OCI-LY7 (cell line): ENCODE results near the gene TGFB1. TPM values are rescaled to one million over a fixed set of nuclear protein-coding genes. Genes with fewer than 3 reads are reported as not detected.

Source experiments
- BruUV-seq: library from RNA; stranded (reverse); fragments of 400-500 nt; replicated peaks from 2 replicates; lab custom pipeline; 2021; lab: Mats Ljungman, UMichigan
- CTCF ChIA-PET: fragments of 300-600 bp; sonication (Branson Sonifier 250); formaldehyde crosslinking; loops from one replicate; lab custom pipeline; 2022; ENCODE audit warnings: antibody characterized with exemption; ENCODE audit not compliant: unreplicated experiment; lab: Charles Lee
- POLR2A ChIA-PET: fragments of 300-600 bp; sonication (Branson Sonifier 250); formaldehyde crosslinking; loops from one replicate; lab custom pipeline; 2022; ENCODE audit warnings: antibody characterized with exemption; lab: Charles Lee
- DNase-seq: peaks from one replicate; pipeline ENCODE4 v3.0.0-alpha.2; 2015; ENCODE audit warnings: low spot score
- H2AFZ ChIP-seq: fragments of 200-600 bp; sonication (generic), shearing (Covaris generic); 2 replicates; pipeline ENCODE4 v1.6.1; 2014; ENCODE audit warnings: mild to moderate bottlenecking, antibody characterized with exemption, low read length, moderate library complexity
- H3K27ac ChIP-seq: fragments of 200-600 bp; sonication (generic); 2 replicates; pipeline ENCODE4 v1.5.1; 2014; ENCODE audit warnings: mixed run types, low read depth, mild to moderate bottlenecking, moderate library complexity, low read length, inconsistent platforms; ENCODE audit not compliant: poor library complexity, severe bottlenecking
- H3K36me3 ChIP-seq: fragments of 200-600 bp; sonication (generic); 2 replicates; pipeline ENCODE4 v1.6.1; 2014; ENCODE audit warnings: mild to moderate bottlenecking, antibody characterized with exemption, low read length, moderate library complexity, mixed read lengths; ENCODE audit not compliant: insufficient read depth
- H3K4me1 ChIP-seq: fragments of 200-600 bp; sonication (generic); 2 replicates; pipeline ENCODE4 v1.5.1; 2014; ENCODE audit warnings: mild to moderate bottlenecking, low read length; ENCODE audit not compliant: insufficient read depth, poor library complexity, severe bottlenecking
- H3K4me2 ChIP-seq: fragments of 200-600 bp; sonication (generic); 2 replicates; pipeline ENCODE4 v1.6.1; 2014; ENCODE audit warnings: mild to moderate bottlenecking, low read length
- H3K4me3 ChIP-seq: fragments of 200-600 bp; sonication (generic); 2 replicates; pipeline ENCODE4 v1.5.1; 2014; ENCODE audit warnings: mild to moderate bottlenecking, low read depth, low read length; ENCODE audit not compliant: poor library complexity, severe bottlenecking
- H3K79me2 ChIP-seq: fragments of 200-600 bp; sonication (generic); 2 replicates; pipeline ENCODE4 v1.6.1; 2016; ENCODE audit warnings: low read depth, mild to moderate bottlenecking, low read length, moderate library complexity, mixed read lengths; ENCODE audit not compliant: insufficient read depth
- H3K9me2 ChIP-seq: fragments of 200-600 bp; sonication (generic); 2 replicates; pipeline ENCODE4 v1.6.1; 2016; ENCODE audit warnings: mild to moderate bottlenecking, low read length, mixed read lengths; ENCODE audit not compliant: insufficient read depth
- H3K9me3 ChIP-seq: fragments of 200-600 bp; sonication (generic); 2 replicates; pipeline ENCODE4 v1.6.1; 2014; ENCODE audit warnings: mild to moderate bottlenecking, mixed run types, low read length, mixed read lengths
- H4K20me1 ChIP-seq: fragments of 200-600 bp; sonication (generic); 2 replicates; pipeline ENCODE4 v1.6.1; 2014; ENCODE audit warnings: mild to moderate bottlenecking, antibody characterized with exemption, low read length, moderate library complexity, mixed read lengths; ENCODE audit not compliant: insufficient read depth
- CTCF ChIP-seq: fragments of 200-600 bp; sonication (generic); conservative IDR thresholded peaks from 2 replicates; pipeline ENCODE4 v1.5.1; 2014; ENCODE audit warnings: mild to moderate bottlenecking, antibody characterized with exemption, low read length, moderate library complexity, mixed read lengths
- EZH2phosphoT487 ChIP-seq: fragments of 200-600 bp; sonication (generic); IDR thresholded peaks from 2 replicates; pipeline ENCODE4 v1.6.1; 2018; ENCODE audit warnings: low read depth, borderline replicate concordance, mild to moderate bottlenecking, mixed run types, antibody characterized with exemption, low read length, moderate library complexity, mixed read lengths
- intact Hi-C: fragments of 100-400 bp; cut with micrococcal nuclease; formaldehyde crosslinking; loops from one replicate; pipeline ENCODE4 v1.10.0; 2022; ENCODE audit not compliant: unreplicated experiment
- total RNA-seq, 2 experiments: library from RNA; depleted of rRNA in 1 of 2; stranded (reverse); fragments of >200 nt in 1 of 2; shearing (Covaris generic) in 1 of 2; gene quantifications; 2 replicates each; pipeline ENCODE4 v1.2.3, GENCODE V29; 2014 to 2022

The TGFB1 gene
- total RNA-seq, 2 experiments from 2014 or later, result 15.5 to 88.8 TPM

GRCh38 chr19:41392775-41393174, 39.1 kb upstream of the TGFB1 start:
- TF ChIP-seq EZH2phosphoT487 (no peak), CTCF (no peak)
- no peak overlapping the region for H2AFZ ChIP-seq
- H3K9me2 ChIP-seq, result no peaks in the 10 kb centered on the region
- POLR2A ChIA-PET, result interaction anchor here (0.6 to 0.7 kb wide), 2 partner anchors 9 to 741 kb away, joined by 3 to 4 read pairs; no protein-coding TSS in a partner anchor
- no peaks in the 10 kb centered on the region for H3K9me3 ChIP-seq
- intact Hi-C loops, result no loop called here
- peaks cover 22% of the 10 kb centered on the region for H3K79me2 ChIP-seq
- H3K4me2 ChIP-seq, result no peak overlapping the region
- H4K20me1 ChIP-seq, result no peaks in the 10 kb centered on the region
- H3K4me1 ChIP-seq, result peaks cover 17% of the 10 kb centered on the region
- H3K4me3 ChIP-seq, result no peak overlapping the region
- no peak overlapping the region for H3K27ac ChIP-seq
- BruUV-seq, result no TSS peak
- peaks cover 44% of the 10 kb centered on the region for H3K36me3 ChIP-seq
- DNase-seq, result no peak
- CTCF ChIA-PET, result no interaction called here

GRCh38 chr19:41391618-41392017, 37.9 kb upstream of the TGFB1 start:
- TF ChIP-seq CTCF, result no peak
- no peak for TF ChIP-seq EZH2phosphoT487
- H3K36me3 ChIP-seq, result peaks cover 50% of the 10 kb centered on the region
- CTCF ChIA-PET, result no interaction called here

GRCh38 chr19:41386442-41386841, 32.7 kb upstream of the TGFB1 start:
- Histone ChIP-seq H3K9me3 (no peaks in the 10 kb centered on the region), H3K4me2 (no peak overlapping the region), H2AFZ (no peak overlapping the region), H3K79me2 (no peaks in the 10 kb centered on the region), H4K20me1 (no peaks in the 10 kb centered on the region), H3K27ac (no peak overlapping the region), H3K4me3 (no peak overlapping the region), H3K4me1 (no peaks in the 10 kb centered on the region), H3K9me2 (no peaks in the 10 kb centered on the region), H3K36me3 (peaks cover 56% of the 10 kb centered on the region)
- BruUV-seq, result no TSS peak
- no peak for DNase-seq
- POLR2A ChIA-PET, result interaction anchor here (0.6 kb wide), 1 partner anchor 71 kb away, joined by 3 read pairs; no protein-coding TSS in a partner anchor
- intact Hi-C loops, result no loop called here
- CTCF ChIA-PET, result no interaction called here
- no peak for TF ChIP-seq EZH2phosphoT487
- TF ChIP-seq CTCF, result no peak

More at GRCh38 chr19:41391618-41392017, 37.9 kb upstream of the TGFB1 start:
- H3K9me2 ChIP-seq, result no peaks in the 10 kb centered on the region
- H3K9me3 ChIP-seq, result no peaks in the 10 kb centered on the region
- H3K79me2 ChIP-seq, result peaks cover 18% of the 10 kb centered on the region
- H3K27ac ChIP-seq, result no peak overlapping the region
- no peak overlapping the region for H3K4me2 ChIP-seq
- intact Hi-C loops, result no loop called here
- H3K4me3 ChIP-seq, result no peak overlapping the region
- peaks cover 17% of the 10 kb centered on the region for H3K4me1 ChIP-seq
- DNase-seq, result no peak
- BruUV-seq, result no TSS peak
- POLR2A ChIA-PET, result no interaction called here
- H4K20me1 ChIP-seq, result no peaks in the 10 kb centered on the region
- no peak overlapping the region for H2AFZ ChIP-seq
